Measurements from ENCODE around the gene DCST2.

Gene DCST2

GRCh38 chr1:155033524-155033923 is at the start of gene DCST2, which contains the start of gene DCST1:
Gene DCST2 (minus strand): TSS chr1:155033781. CDS start chr1:155033701, 80 bp downstream.
Gene DCST1 (plus strand): TSS chr1:155033824. CDS start chr1:155034037, 213 bp downstream.
- DNase-seq, result no peak

- no peak for DNase-seq
Observed at GRCh38 chr1:155083052-155083541, 49.5 kb upstream of the DCST2 start.

- DNase-seq, result no peak
Observed at GRCh38 chr1:155082301-155083051, 48.9 kb upstream of the DCST2 start.

- no peak for DNase-seq
Observed at GRCh38 chr1:155081472-155082300, 48.1 kb upstream of the DCST2 start.

- DNase-seq, result no peak
Observed at GRCh38 chr1:155080312-155081228, 47.0 kb upstream of the DCST2 start.

GRCh38 chr1:155079487-155080311 is 46.1 kb upstream of the DCST2 start:
- DNase-seq, result no peak

GRCh38 chr1:155079210-155079486 is 45.6 kb upstream of the DCST2 start:
- no peak for DNase-seq

- DNase-seq, result no peak
Observed at GRCh38 chr1:155078469-155079209, 45.1 kb upstream of the DCST2 start, which contains the start of gene EFNA3. Gene EFNA3 (plus strand): TSS chr1:155078837. CDS start chr1:155078942, 105 bp downstream.

GRCh38 chr1:155077758-155078445 is 44.3 kb upstream of the DCST2 start:
- no peak for DNase-seq

GRCh38 chr1:155077346-155077745 is 43.8 kb upstream of the DCST2 start:
- DNase-seq, result no peak

GRCh38 chr1:155076371-155076770 is 42.8 kb upstream of the DCST2 start:
- DNase-seq, result no peak

GRCh38 chr1:155075535-155075934 is 42.0 kb upstream of the DCST2 start:
- no peak for DNase-seq

GRCh38 chr1:155073377-155074242 is 40.0 kb upstream of the DCST2 start:
- DNase-seq, result no peak

- DNase-seq, result no peak
Observed at GRCh38 chr1:155072531-155073289, 39.1 kb upstream of the DCST2 start.

- DNase-seq, result no peak
Observed at GRCh38 chr1:155071701-155072100, 38.1 kb upstream of the DCST2 start.

- peak; percentile 65 for DNase-seq
Observed at GRCh38 chr1:155070721-155071569, 37.4 kb upstream of the DCST2 start.

GRCh38 chr1:155070158-155070621 is 36.6 kb upstream of the DCST2 start:
- no peak for DNase-seq
